ENCODE measurements around the gene ZNF132.

DNA sequence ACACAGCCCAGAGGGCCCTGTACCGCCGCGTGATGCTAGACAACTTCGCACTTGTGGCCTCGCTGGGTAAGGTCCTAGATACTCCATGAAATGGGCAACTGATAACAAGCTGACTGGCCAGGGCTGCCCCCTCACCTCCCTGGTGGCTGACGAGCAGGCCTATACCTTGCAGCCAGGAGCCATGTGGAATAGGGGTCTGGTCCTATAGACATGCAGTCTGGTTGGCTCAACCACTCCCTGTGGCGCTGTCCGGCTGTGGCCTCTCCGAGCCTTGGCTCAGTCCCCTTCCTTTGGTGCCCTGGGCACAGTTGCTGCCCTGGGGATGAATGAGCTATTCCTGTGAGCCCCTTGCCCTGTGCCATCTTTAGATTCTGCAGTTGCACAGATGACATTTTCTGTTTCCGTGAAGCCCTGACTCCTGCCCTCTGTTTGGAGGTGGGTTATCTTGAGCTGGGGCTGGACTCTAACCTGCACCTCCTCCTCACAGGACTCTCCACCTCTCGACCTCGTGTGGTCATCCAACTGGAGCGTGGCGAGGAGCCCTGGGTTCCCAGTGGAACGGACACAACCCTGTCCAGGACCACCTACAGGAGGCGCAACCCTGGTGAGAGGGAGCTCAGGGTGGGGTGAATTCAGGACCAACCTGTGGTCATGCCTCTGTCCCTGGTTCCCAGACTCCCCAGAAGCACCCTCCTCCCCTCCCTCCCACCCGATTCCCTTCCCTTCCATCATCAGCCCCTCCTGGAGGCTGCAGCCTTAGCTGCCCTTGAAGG, 29.5 kb upstream of the ZNF132 start:
- TF ChIP-seq, protein P1, sequence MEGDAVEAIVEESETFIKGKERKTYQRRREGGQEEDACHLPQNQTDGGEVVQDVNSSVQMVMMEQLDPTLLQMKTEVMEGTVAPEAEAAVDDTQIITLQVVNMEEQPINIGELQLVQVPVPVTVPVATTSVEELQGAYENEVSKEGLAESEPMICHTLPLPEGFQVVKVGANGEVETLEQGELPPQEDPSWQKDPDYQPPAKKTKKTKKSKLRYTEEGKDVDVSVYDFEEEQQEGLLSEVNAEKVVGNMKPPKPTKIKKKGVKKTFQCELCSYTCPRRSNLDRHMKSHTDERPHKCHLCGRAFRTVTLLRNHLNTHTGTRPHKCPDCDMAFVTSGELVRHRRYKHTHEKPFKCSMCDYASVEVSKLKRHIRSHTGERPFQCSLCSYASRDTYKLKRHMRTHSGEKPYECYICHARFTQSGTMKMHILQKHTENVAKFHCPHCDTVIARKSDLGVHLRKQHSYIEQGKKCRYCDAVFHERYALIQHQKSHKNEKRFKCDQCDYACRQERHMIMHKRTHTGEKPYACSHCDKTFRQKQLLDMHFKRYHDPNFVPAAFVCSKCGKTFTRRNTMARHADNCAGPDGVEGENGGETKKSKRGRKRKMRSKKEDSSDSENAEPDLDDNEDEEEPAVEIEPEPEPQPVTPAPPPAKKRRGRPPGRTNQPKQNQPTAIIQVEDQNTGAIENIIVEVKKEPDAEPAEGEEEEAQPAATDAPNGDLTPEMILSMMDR (conservative IDR thresholded peaks at IDR 0.05 in 1 of 2, IDR thresholded peaks at IDR 0.05 in 1 of 2; ENCODE audit: extremely low read depth in 1 of 2, insufficient read depth in 1 of 2, low read depth in 1 of 2, low read length in 2 of 2): no peak
- no peak for TF ChIP-seq EZH2 (IDR thresholded peaks at IDR 0.05; ENCODE audit: borderline replicate concordance, low read length)

Data from mammary epithelial cell (primary cell).